Inferior parietal cortex (tissue), 1 donor: ENCODE measurements around the gene CCR5.

Source experiments
- DNase-seq: peaks from one replicate; pipeline ENCODE4 v3.0.0-alpha.2; 2016; ENCODE audit errors: extremely low spot score

CCR5 gene

GRCh38 chr3:46358466-46358865, 12.3 kb upstream of the CCR5 start:
- no peak for DNase-seq

GRCh38 chr3:46359733-46360493, 10.8 kb upstream of the CCR5 start:
- DNase-seq = peak; percentile 78

- no peak for DNase-seq
These were observed 9.8 kb upstream of the CCR5 start for GRCh38 chr3:46360907-46361306.

GRCh38 chr3:46361408-46362283, 9.1 kb upstream of the CCR5 start:
- no peak for DNase-seq

- DNase-seq = no peak
These were observed 5.7 kb upstream of the CCR5 start for GRCh38 chr3:46365041-46365440.

- no peak for DNase-seq
These were observed 4.8 kb upstream of the CCR5 start for GRCh38 chr3:46365737-46366524.

DNA sequence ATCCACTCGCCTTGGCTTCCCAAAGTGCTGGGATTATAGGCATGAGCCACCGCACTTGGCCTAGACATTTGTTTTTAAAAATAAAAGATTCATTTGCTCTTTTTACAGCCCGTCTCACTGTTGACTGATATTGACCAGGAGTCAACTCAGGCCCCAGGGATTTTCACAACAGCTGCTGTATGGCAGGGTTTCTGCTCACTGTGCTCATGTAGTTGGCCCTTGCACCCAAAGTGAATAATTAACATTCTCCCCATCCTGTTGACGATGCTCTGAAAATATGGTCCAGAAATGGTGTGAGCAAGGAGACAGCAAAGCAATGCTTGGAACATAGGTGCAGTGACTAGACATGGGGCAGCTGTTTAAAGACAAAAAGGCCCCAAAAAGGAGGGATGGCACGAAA, 2.9 kb upstream of the CCR5 start:
- no peak for DNase-seq

- no peak for DNase-seq
These were observed 2.2 kb upstream of the CCR5 start for GRCh38 chr3:46368569-46368968.

DNA sequence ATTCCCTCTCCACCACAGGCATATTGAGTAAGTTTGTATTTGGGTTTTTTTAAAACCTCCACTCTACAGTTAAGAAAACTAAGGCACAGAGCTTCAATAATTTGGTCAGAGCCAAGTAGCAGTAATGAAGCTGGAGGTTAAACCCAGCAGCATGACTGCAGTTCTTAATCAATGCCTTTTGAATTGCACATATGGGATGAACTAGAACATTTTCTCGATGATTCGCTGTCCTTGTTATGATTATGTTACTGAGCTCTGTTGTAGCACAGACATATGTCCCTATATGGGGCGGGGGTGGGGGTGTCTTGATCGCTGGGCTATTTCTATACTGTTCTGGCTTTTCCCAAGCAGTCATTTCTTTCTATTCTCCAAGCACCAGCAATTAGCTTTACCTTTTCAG, 1.6 kb upstream of the CCR5 start:
- no peak for DNase-seq

DNA sequence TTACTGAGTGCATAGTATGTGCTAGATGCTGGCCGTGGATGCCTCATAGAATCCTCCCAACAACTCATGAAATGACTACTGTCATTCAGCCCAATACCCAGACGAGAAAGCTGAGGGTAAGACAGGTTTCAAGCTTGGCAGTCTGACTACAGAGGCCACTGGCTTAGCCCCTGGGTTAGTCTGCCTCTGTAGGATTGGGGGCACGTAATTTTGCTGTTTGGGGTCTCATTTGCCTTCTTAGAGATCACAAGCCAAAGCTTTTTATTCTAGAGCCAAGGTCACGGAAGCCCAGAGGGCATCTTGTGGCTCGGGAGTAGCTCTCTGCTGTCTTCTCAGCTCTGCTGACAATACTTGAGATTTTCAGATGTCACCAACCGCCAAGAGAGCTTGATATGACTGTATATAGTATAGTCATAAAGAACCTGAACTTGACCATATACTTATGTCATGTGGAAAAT, 1.0 kb upstream of the CCR5 start:
- no peak for DNase-seq

- DNase-seq = no peak
These were observed 984 bp downstream of the CCR5 start for GRCh38 chr3:46371519-46372340.

GRCh38 chr3:46372492-46373359, 2.0 kb downstream of the CCR5 start:
- no peak for DNase-seq

GRCh38 chr3:46374755-46375154, 4.0 kb downstream of the CCR5 start:
- no peak for DNase-seq

- no peak for DNase-seq
These were observed 4.5 kb downstream of the CCR5 start for GRCh38 chr3:46375218-46375617.

DNA sequence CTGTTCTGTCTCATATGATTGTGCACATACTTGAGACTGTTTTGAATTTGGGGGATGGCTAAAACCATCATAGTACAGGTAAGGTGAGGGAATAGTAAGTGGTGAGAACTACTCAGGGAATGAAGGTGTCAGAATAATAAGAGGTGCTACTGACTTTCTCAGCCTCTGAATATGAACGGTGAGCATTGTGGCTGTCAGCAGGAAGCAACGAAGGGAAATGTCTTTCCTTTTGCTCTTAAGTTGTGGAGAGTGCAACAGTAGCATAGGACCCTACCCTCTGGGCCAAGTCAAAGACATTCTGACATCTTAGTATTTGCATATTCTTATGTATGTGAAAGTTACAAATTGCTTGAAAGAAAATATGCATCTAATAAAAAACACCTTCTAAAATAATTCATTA, 5.1 kb downstream of the CCR5 start:
- DNase-seq = no peak

DNA sequence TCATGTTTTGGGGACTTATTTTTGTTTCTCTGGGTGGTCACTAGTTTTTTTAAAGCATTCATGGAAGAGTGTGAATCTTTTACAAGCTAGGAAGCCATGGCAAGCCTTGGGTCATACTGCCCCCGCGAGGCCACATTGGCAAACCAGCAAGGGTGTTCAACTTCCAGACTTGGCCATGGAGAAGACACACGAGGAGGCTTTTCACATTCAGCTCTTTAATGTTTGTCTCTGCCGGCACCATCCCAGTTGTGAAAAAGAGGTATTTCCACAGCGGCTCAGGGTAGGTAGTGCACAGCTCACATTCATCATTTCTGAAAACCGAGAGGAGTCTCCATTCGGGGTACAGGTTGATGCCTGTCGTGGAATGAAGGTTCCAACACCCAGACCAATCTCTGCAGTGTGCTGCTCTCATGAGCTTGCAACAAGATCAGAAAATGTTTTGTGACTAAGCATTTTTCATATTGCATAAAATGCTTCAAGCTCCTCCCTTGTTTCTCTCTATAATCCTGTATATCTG, 7.7 kb downstream of the CCR5 start:
- peak; percentile 75 for DNase-seq

DNA sequence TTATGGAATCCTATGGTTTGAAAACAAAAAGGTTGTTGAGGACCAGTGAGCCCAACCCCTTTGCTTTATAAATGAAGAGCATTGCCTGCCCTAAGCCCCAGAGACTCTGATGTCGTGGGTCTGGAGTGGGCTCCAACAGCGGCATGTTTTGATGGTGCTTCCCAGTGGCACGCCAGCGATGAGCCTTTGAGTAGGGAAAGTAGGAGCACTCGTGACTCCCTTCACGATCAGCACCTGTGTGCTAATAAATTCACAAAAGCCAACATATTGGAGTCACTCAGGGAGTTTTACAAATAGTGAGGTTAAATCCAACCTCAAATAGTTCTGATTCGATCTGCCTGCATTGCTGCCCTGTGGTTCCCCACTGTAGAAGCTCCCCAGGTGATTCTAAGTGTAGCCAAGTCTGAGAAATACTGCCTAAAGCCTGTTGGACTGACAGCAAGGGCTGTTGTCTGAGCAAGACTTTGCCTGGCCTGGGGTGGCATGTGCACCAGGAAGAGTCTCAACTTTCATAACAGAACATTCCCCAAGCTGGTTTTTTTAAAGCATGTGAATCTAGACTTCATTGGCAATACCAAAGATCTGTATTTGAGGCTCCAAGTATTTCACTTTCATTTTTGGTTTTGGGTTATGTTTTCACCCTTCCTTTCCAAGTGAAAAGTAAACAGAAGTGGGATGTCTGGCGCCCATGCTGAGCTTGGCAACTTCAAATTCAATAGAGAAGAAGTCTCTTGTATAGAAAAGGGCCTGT, 9.9 kb downstream of the CCR5 start:
- DNase-seq = no peak

DNA sequence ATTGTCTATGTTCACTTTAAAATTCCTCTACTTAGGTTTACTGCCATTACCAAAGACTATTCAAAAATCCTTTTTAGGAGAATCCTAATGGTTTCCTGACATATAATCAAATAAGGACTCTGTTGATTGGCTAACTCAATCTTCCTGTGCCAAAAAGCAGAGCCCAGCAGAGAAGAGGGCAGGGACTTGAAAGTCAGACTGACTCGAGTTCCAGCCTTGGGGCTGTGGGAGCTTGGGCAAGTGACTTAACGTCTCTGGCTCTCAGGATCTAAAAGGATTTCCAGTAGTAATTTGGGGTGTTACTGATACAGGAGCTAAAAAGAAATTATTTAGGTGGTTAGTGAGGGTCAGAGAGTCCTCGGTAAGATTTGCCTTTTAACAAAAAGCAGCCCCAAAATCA, 10.9 kb downstream of the CCR5 start:
- no peak for DNase-seq

- DNase-seq = no peak
These were observed 12.6 kb downstream of the CCR5 start for GRCh38 chr3:46383211-46383950.
